22Rv1 (cell line): ENCODE results near the gene KRTAP5-7.

Source experiments
- CTCF ChIP-seq: fragments of 450-650 bp; IDR thresholded peaks from 2 replicates; pipeline ENCODE4 v1.5.1; 2017; ENCODE audit warnings: mild to moderate bottlenecking
- ZFX ChIP-seq: fragments of 450-650 bp; IDR thresholded peaks from 2 replicates; pipeline ENCODE4 v1.6.1; 2017; ENCODE audit warnings: antibody characterized with exemption, borderline replicate concordance

GRCh38 chr11:71555508-71555907, 28.4 kb downstream of the KRTAP5-7 start:
- no peak for TF ChIP-seq CTCF
- TF ChIP-seq ZFX = no peak
